ENCODE data around the gene JUNB. TPM values are rescaled to one million over a fixed set of nuclear protein-coding genes. Genes with fewer than 3 reads are reported as not detected.

The JUNB gene
- total and polyA plus RNA-seq, 10 of the 15 experiments (the other 5 are each of a cell fraction or from before 2014, with no cell fraction given) = 0.55 to 144 (median 68.3) TPM

- no peak for TF ChIP-seq NFXL1 (IDR thresholded peaks at IDR 0.05; ENCODE audit: borderline replicate concordance)
- TF ChIP-seq MTA2 (IDR thresholded peaks at IDR 0.05; ENCODE audit: low read depth) = no peak
- 0 out of 2 replicates have a peak, but pooled peaks have one; percentile 84 for TF ChIP-seq CHD1 (IDR thresholded peaks at IDR 0.05; ENCODE audit: low read depth, low read length)
- TF ChIP-seq RFX5 (IDR thresholded peaks at IDR 0.05; ENCODE audit: low read depth, low read length) = no peak
- TF ChIP-seq MYB (IDR thresholded peaks at IDR 0.05; ENCODE audit: borderline replicate concordance, low read depth, low read length) = no peak
- no peak for TF ChIP-seq RAD21 (IDR thresholded peaks at IDR 0.05; ENCODE audit: insufficient read depth, low read depth, low read length)
- peak; percentile 41; the same call in 1 of the 2 replicates for TF ChIP-seq CREM (IDR thresholded peaks at IDR 0.05; ENCODE audit: low read depth)
- no peak for TF ChIP-seq ASH2L (IDR thresholded peaks at IDR 0.05; ENCODE audit: borderline replicate concordance, low read depth)
- no peak for TF ChIP-seq TCF7 (IDR thresholded peaks at IDR 0.05; ENCODE audit: borderline replicate concordance)
- TF ChIP-seq GATAD2B (conservative IDR thresholded peaks at IDR 0.05; ENCODE audit: low read depth) = peak; percentile 60
- TF ChIP-seq ZNF207 (IDR thresholded peaks at IDR 0.05; ENCODE audit: borderline replicate concordance) = peak; percentile 49; the same call in 1 of the 2 replicates
Observed at GRCh38 chr19:12792051-12792852, 966 bp downstream of the JUNB start (continued).

GRCh38 chr19:12792853-12793289 is 1.6 kb downstream of the JUNB start:
- CTCF ChIA-PET = interaction anchor here (1.0 to 12.9 kb wide), 5 partner anchors 10 to 56 kb away, joined by 3 to 537 read pairs (median 5); partner anchors contain the start of genes GET3 and HOOK2
- RAD21 ChIA-PET (ENCODE audit: unreplicated experiment) = interaction anchor here (0.7 to 11.4 kb wide), 5 partner anchors 8 to 55 kb away, joined by 3 to 303 read pairs (median 4); partner anchors contain the start of gene HOOK2
- FAIRE-seq (no peak), ATAC-seq (no peak), DNase-seq (ENCODE audit: low read depth, low spot score) (no peak)
- H3K27ac ChIP-seq (ENCODE audit: control insufficient read depth, insufficient read depth) = peak overlapping the region; percentile 95
- peaks cover 42% of the 10 kb centered on the region for H3K79me2 ChIP-seq (ENCODE audit: control insufficient read depth, insufficient read depth, low read length)
- 2% methylated on average over 22 of the region's 22 CpGs for WGBS (ENCODE audit: insufficient coverage, insufficient replicate concordance, low lambda C conversion rate, missing lambda C conversion rate)
- TF ChIP-seq MLLT1 (IDR thresholded peaks at IDR 0.05) (peak; percentile 94; the same call in 1 of the 2 replicates), GATAD2B (conservative IDR thresholded peaks at IDR 0.05; ENCODE audit: low read depth) (no peak)
- peaks cover 32% of the 10 kb centered on the region for H3K4me1 ChIP-seq (ENCODE audit: control insufficient read depth, insufficient read depth, low read length)
- H4K20me1 ChIP-seq (ENCODE audit: control insufficient read depth, insufficient read depth) = no peaks in the 10 kb centered on the region
- no peak overlapping the region for H2AFZ ChIP-seq (ENCODE audit: control insufficient read depth, low read depth, low read length)
- POLR2A ChIA-PET = interaction anchor here (0.6 to 8.2 kb wide), 15 partner anchors 8 to 182 kb away, joined by 3 to 303 read pairs (median 4); partner anchors contain the start of genes GCDH, GET3, HOOK2 and MAN2B1
- H3K36me3 ChIP-seq (ENCODE audit: control insufficient read depth in 2 of 2, insufficient read depth in 2 of 2, low read length in 1 of 2) = no peaks in the 10 kb centered on the region
- SMC1A ChIA-PET (ENCODE audit: uncharacterized antibody, unreplicated experiment) = interaction anchor here (1.2 to 11.5 kb wide), 4 partner anchors 13 to 59 kb away, joined by 3 to 240 read pairs (median 4); partner anchors contain the start of gene TRIR
- H3K4me3 ChIP-seq = peak overlapping the region; percentile 87
- H3K9ac ChIP-seq (ENCODE audit: control insufficient read depth, insufficient read depth, low read length) = peak overlapping the region; percentile 95
- intact Hi-C loops (cut with micrococcal nuclease; ENCODE audit: unreplicated experiment) (loop anchor here (1.0 kb wide), 1 partner anchor 112 kb away; the partner anchor contains the start of gene DHPS), in situ Hi-C loops (cut with MboI) (no loop called here)
- H3K9me3 ChIP-seq (replicated peaks; ENCODE audit: control insufficient read depth, insufficient read depth, low read length) = no peaks in the 10 kb centered on the region; the same call in 2 of the 3 replicates
- H3K4me2 ChIP-seq (ENCODE audit: control insufficient read depth, insufficient read depth) = peak overlapping the region; percentile 97
- H3K27me3 ChIP-seq (replicated peaks in 1 of 2; ENCODE audit: control insufficient read depth in 2 of 2, insufficient read depth in 2 of 2, low read length in 1 of 2) = no peaks in the 10 kb centered on the region
- no TSS peak for BruUV-seq (replicated peaks)

Measured in GM12878 (cell line).